Measurements from ENCODE around the gene PCNX4.

DNA sequence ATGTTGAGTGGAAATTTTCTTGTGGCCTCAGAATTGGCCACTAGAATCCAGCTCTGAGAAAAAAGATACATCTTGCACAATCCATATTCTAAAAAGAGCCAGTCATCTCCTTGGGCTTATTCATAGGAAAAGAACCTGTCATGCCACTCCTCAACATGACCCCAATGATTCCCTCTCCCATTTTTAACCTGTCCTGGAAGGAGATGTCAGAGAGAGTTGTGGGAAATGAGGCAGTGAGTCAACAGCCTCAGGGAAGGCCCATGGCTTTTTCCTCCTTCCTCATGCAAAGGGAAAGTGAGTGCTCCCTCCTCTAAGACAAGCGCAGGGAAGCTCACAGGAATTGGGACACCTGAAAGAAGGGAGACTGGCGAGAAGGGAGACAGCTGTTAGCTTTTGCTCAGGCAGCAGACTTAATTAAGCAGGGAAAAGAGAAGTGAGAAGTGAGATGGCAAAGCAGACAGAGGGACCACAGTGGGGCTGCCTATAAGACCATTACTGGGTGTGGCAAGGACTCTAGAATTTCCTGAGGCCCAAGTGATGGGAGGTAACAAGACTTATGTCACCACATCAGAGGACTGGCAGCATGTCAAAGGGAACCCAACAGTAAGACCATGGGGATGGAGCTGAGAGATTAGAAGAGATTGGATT is 83.7 kb downstream of the PCNX4 start:
- TF ChIP-seq GATA2 (IDR thresholded peaks at IDR 0.05; ENCODE audit: low read depth, low read length) (no peak), GATA3 (IDR thresholded peaks at IDR 0.05; ENCODE audit: low read depth, low read length) (no peak)

Measured in SH-SY5Y (cell line).